GM21786 (cell line): Measurements from ENCODE around the gene LGI4.

Experiments used
- ATAC-seq: cut with Tn5 transposase; IDR thresholded peaks from one replicate; pipeline ENCODE4 v1.9.1; 2021; ENCODE audit not compliant: unreplicated experiment

The LGI4 gene

DNA sequence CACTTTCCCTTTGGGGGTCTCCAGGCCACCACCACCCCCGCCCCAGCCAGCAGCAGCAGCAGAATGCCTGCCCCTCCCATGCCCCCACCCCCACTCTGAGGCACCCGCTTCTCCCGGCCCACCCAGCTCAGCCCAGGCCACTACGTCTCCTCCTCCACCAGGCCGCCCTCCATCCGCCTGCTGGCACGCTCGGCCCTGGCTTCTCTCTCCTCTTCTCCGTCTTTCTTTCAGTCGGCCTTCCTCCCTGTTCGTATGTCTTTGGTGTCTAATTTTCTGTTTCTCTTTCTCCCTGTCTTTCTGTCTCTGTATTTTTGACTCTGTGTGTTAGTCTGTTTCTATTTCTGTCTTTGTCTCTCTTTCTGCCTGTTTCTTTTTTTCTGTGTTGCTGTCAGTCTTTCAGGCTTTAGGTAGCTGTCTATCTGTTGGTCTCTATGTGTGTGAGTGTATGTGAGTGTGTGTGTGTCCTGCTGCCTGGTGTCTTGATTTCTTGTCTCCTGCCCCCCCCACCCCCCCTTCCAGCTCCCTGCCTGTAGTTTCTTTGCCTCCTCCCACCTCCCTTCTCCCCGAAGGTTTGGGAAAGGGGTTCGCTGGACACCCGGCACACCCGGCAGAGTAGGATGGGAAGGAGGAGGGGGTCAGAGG, at the start of gene LGI4:
Gene LGI4, minus strand, starts transcription at position 459 of the 642 bp plus-strand sequence. Its CDS starts 379 bp downstream, at position 80.
- no peak for ATAC-seq

DNA sequence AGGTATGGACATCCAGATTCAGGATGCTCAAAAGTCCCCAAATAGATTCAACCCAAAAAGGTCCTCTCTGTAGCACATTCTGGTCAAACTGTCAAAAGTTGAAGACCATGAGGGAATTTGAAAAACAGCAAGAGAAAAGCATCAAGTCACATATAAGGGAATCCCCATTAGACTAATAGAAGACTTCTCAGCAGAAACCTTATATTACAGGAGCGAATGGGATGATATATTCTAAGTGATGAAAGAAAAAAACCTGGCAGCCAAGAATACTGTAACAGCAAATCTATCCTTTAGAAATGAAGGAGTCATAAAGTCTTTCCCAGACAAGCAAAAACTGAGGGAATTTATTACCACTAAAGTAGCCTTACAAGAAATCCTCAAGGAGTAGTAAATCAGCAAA, 49.4 kb upstream of the LGI4 start:
- no peak for ATAC-seq

DNA sequence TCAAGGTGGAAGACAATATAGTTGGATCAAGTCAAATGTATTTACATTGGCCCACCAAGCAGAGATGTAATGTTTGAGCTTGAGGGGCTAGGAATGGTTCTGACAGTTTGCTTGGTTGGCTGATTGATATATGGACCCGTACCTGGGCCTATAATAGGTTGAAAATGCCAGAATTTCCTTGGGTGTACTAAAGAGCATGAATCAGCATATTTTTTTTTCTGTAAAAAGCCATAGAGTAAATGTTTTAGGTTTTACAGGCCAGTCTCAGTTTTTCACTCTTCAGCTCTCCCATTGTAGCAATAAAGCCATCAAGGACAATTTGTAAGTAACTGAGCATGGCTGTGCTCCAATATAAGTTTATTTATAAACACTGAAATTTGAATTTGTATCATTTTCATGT, 46.5 kb upstream of the LGI4 start:
- ATAC-seq = no peak

- no peak for ATAC-seq
Observed at GRCh38 chr19:35179830-35180229, 45.0 kb upstream of the LGI4 start.

GRCh38 chr19:35178701-35179100, 43.8 kb upstream of the LGI4 start:
- ATAC-seq = no peak

DNA sequence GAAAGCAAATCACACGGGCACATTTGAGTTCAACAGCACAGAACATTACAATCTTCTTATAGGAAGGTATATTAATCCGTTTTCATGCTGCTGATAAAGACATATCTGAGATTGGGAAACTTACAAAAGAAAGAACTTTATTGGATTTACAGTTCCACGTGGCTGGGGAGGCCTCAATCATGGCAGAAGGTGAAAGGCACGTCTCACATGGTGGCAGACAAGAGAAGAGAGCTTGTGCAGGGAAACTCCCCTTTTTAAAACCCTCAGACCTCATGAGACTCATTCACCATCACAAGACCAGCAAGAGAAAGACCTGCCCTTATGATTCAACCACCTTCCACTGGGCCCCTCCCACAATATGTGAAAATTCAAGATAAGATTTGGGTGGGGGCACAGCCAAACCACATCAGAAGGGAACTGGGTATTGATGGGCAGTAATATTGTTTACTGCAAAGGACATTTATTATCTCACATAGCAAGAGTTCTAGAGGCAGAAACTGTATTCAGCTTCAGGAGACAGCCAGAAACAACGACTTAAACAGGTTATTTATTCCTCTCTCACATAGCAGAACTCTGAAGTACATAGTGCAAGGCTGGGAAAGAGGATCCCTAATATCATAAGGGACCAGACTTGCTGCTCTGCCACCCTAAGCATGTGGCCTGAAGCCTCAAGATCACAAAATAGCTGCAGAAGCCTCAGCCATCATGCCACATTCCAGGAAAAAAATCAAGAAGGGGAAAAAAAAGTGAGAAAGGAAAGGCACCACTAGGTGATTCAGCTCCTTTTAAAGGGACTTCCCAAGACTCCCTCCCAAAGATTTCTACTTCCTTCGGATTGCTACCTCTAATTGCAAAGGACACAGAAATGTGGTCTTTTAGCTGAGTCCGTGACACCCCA, 42.8 kb upstream of the LGI4 start:
- no peak for ATAC-seq

- no peak for ATAC-seq
Observed at GRCh38 chr19:35176181-35176570, 41.3 kb upstream of the LGI4 start.

- ATAC-seq = no peak
Observed at GRCh38 chr19:35174226-35174625, 39.4 kb upstream of the LGI4 start.

GRCh38 chr19:35171730-35172129, 36.9 kb upstream of the LGI4 start:
- no peak for ATAC-seq

DNA sequence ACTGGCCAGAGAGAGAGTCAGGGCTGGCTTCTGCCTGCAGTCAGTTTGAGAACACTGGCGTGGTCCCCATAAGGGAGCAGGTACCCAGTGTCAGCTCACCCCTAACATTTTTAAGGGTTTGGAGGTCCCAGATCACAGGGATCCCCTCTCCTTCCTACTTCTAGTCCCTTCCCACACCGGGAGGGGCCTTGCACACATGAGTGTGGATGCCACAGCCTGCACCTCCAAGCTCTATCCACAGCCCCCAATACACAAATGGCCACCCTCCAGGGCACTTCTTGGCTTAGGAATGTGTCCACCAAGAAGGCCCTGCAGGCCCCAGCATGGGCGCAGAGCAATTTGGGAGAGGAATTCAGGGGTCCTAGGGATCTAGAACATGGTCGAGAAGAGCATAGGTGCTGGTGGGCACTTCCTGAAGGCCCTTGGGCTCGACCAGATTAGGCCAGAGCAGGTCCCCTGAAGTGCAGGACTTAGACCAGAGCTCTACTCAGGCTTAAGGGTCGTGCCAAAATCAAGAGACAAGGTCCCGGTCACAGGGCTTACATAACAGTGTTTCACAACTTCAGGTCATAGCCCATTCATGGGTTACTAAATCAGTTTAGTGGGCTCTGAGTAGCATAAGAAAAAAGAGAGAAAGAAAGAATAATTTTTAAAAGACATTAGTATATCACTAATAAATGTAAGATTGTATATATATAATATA, 35.7 kb upstream of the LGI4 start:
- ATAC-seq = no peak

GRCh38 chr19:35169221-35169995, 34.5 kb upstream of the LGI4 start:
- no peak for ATAC-seq

DNA sequence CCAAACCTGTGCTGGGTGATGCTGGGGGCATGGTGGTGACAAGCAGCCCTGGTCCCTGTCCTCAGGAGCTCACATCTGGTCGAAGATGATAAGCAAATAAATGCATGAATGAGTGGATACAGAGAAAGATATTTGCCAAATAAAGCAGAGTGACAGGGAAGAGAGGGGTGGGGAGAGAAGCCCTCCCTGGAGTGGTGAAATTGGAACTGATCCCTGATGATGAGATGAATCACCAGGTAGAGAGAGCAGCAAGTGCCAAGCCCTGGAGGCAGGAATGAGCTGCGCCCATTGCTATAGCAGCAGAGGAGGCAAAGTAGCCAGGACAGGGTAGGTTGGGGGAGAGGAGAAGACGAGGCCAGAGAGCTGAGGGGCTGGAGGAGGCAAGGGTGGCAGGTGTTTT, 33.3 kb upstream of the LGI4 start:
- no peak for ATAC-seq

- ATAC-seq = no peak
Observed at GRCh38 chr19:35167251-35168119, 32.6 kb upstream of the LGI4 start.

- ATAC-seq = no peak
Observed at GRCh38 chr19:35166100-35167063, 31.5 kb upstream of the LGI4 start.

GRCh38 chr19:35165200-35166058, 30.6 kb upstream of the LGI4 start:
- ATAC-seq = no peak

GRCh38 chr19:35164418-35164817, 29.6 kb upstream of the LGI4 start:
- no peak for ATAC-seq

- no peak for ATAC-seq
Observed at GRCh38 chr19:35162471-35163326, 27.8 kb upstream of the LGI4 start.
